Dedifferentiated amniotic fluid mesenchymal stem cell (primary cell): ENCODE data around the gene CDKN2B.
"Not testable (repeated sequence)": the region's sequence is repeated elsewhere in the genome, so short reads cannot be mapped to it uniquely, and the experiment has no call there.

Experiments used
- DNase-seq: peaks from one replicate; pipeline ENCODE4 v3.0.0-alpha.2; 2016; ENCODE audit errors: extremely low spot score

Gene CDKN2B

DNA sequence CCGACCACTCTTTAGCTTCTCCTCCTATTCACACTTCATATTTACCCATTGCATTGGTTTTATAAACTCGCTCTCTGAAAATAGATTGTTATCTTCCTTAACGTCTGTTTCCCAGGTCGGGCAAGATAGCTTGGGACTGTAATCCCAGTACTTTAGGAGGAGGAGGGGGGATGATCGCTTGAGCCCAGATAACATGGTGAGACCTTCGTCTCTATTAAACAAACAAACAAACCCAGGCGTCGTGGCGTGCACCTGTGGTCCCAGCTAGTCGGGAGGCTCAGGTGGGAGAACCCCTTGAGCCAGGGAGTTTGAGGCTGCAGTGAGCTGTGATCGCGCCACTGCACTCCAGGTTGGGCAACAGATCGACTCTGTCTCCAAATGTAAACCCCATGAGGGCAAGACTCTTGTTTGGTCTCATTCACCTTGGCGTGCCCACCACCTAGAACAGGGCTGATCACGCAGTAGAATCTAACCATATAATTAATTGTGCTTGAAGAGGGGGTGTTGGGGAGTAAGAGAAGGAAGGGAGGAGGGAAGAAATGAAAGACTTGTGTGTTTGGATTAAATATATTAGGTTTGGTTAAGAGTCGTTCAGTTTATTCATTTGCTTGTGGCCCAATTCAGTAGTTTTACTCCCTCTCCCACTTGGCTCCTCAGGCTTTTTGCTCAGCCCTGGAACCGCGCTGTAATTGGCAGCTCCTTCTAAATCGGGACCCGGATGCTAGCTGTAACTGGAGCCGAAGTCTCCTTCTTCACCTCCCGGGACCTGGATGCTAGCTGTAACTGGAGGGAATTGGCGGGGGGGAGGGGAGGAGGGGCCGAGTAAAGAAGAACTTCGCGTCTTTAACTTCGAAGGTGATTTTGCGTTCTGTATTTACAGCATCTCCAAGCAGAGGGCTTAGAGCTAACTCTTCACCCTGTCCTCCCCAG is 39.8 kb downstream of the CDKN2B start:
- DNase-seq = no peak

DNA sequence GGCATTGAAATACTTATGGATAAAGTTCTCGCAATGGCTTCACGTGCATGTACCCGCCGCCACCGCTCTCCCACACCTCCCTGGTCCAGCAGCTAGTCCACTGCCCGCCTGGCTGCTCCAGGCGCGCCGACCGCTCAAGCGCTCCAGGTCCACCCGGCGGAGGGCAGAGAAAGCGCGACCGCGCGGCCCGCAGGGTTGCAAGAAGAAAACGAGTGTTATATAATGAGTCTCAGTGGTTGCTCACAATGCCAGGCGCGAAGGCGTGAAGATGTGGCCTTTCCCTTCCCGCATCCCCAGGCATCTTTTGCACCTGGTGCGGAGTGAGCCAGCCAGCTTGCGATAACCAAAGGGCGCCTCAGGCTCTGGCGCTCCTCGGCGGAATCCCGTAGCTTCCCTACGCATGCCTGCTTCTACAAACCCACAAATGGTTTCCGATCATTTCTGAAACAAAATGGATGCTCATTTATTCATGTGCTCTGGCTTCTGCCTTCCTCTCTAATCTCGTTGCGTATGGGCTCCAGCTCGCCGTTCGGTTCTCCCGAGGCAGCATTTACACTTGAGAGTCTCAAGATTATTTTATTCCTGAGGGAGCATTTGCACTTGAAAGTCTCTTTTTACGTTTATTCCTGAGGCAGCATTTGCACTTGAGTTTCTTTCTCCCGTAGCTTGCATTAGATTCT is 40.6 kb downstream of the CDKN2B start:
- DNase-seq = no peak

DNA sequence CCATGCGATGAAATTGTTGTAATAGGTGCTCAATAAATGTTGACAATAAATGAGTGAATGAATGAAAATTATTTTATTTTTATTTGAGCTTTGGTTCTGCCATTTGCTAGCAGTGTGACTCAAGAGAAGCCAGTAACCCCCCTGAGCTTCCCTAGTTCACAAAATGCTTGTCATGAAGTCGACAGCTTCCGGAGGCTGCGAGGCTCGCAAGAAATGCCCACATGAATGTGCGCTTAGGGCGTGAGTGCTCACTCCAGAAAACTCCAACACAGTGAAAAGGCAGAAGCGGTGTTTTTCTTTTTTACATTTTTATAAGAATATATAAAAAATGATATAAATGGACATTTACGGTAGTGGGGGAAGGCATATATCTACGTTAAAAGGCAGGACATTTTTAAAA is 41.4 kb downstream of the CDKN2B start:
- no peak for DNase-seq

DNA sequence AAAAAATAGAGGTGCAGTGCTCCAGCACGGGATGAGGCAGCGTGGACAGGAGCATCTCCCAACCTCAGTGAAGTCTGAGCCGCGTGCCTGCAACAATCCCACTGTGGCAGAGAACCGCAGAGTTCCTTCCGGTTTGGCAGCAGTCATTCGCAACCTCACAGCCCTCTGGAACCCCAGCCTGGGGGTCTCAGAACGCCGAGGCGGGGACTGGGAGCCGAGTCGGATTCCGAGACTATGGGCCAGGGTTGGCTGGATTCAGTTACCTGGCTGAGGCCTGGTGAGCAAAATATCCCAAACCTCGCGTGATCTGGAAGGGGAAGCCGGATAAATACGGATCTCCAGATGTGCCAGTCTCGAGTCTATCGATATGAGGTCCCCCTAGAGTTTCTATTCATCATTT is 41.9 kb downstream of the CDKN2B start:
- DNase-seq = no peak

DNA sequence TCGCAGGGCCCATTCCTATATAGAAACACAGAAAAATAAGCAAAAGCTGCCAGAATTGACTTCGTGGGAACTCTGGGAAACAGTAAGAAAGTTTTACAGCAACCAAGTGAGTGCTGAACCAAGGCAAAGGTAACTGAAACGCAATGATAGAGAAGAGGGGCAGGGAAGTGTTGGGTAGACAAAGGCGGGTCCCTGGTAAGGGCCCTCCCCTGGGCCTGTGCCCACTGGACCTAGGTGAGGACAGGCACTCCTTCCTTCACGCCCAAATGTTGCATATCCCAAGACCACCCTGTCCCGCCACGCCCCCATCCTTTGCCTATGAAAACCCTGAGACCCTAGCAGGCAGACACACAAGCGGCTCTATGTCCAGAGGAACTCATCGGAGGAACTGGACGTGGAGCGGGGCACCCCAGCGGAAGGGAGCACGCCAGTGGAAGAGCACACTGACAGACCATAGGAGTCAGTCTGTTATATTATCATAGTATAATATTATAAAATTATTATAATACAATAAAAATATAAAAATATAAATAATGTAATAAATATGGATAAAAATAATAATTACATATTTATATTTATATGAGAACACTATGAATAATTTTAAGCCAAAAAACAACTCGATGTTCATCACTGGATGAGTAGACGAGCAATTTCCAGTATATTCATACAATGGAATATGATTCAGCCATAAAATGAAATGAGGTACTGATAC is 42.8 kb downstream of the CDKN2B start:
- no peak for DNase-seq

DNA sequence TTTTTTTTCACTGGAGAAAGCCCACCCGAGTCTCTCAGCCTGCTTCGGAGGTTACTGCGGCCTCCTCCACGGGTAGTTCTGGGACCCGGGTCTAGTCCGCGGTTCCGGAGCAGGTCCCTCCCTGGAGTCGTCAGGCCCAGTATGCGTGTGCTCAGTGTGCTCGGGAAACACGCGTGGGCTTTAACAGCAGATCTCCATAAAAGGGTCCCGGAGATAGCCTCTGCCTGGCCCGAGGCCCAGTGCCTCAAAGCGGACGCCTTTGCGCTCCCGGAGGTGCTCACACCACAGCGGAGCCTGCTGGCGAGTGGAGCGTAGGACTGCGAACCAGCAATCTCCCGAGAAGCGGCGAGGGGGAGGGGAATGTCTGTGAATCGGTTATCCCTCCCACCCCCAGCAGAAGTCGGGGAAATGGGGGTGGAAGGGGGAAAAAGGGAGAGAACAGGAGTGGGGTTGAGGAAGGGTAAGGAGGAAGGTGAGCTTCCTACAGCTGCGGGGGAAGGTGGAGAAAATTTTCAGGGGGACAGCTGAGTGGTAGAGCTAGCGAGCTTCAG is 43.6 kb downstream of the CDKN2B start:
- DNase-seq = peak; percentile 47

DNA sequence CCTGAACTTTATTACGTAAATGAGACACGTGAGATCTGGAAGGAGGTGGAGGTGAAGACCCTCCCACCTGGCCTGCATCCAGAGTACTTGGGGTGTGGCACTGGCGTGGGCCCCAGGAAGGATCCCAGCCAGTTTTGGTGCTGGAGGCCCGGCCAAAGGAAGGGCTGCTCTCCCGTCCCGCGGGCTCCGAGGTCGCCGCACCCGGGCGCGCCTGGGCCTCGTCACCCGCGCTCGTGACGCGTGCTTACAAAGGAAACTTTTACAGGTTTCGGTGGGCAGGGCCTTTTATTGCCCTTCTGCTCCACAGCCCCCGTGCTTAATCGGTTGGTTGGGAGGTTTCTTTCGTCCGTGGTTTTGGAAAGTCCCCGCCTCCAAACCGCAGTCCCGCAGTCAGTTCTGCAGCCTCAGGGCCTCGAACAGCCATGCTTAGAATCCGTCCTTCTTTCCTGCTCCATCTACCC is 44.1 kb downstream of the CDKN2B start:
- DNase-seq = no peak

DNA sequence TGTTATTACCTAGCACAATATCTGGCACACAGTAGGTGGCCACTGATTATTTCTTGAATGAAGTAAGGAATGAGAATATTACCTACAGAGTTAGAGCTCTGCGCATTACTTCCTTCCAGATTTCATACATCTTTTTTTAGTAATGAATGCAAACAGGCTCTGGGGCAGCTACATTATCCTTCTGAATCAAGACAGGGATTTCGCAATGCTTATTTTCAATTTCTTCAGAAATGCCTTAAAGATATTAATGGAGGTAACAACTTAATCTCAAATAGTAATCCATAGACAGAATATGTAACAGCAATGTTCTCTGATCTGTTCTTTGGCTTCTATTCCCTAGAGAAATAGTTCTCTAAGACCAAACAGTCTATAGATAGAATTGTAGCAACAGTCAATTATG is 47.5 kb downstream of the CDKN2B start:
- DNase-seq = no peak

DNA sequence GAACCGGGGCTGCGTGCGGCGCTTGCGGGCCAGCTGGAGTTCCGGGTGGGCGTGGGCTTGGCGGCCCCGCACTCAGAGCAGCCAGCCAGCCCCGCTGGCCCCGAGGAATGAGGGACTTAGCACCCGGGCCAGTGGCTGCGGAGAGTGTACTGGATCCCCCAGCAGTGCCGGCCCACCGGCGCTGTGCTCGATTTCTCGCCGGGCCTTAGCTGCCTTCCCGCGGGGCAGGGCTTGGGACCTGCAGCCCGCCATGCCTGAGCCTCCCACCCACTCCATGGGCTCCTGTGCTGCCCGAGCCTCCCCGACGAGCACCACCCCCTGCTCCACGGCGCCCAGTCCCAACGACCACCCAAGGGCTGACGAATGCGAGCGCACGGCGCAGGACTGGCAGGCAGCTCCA is 49.8 kb downstream of the CDKN2B start:
- not testable (repeated sequence) for DNase-seq

DNA sequence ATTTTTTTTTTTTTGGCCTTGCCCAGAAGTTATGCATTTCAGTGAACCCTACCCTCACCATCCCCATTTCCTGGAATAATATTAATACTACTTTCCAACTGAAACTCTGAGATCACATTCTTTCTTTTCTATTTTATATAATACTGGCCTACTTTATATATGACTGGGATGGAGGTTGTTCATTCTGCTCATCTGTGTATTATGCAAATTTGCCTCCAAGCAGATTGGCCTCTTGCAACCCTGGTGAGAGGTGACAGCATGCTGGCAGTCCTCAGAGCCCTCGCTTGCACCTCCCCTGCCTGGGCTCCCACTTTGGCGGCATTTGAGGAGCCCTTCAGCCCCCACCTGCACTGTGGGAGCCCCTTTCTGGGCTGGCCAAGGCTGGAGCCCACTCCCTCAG is 50.3 kb downstream of the CDKN2B start:
- no peak for DNase-seq
